ENCODE data around the gene HAUS7.

DNA sequence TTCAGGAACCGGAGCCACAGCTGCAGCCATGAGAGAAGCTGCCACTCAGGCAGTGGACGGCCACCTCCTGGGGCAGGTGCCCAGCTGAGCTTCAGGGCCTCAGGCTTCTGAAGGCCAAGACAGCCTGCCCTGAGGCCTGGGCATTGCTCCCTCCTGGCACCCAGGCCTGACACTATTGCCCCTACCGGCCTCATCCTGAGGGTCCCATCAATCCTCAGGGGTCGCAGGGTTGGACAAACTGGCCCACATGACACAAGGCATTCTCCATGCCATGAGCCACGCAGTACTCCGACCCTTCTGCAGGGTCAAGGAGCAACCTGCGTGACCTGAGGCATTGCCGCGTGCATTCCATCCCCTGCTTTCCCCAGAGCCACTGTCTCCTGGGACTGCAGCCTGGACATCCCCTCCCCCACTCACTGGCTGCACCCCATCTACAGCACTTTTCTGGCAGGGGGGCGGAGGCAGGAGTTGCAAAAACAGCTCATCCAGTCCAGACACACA, 62.1 kb downstream of the HAUS7 start:
- TF ChIP-seq, protein P1, sequence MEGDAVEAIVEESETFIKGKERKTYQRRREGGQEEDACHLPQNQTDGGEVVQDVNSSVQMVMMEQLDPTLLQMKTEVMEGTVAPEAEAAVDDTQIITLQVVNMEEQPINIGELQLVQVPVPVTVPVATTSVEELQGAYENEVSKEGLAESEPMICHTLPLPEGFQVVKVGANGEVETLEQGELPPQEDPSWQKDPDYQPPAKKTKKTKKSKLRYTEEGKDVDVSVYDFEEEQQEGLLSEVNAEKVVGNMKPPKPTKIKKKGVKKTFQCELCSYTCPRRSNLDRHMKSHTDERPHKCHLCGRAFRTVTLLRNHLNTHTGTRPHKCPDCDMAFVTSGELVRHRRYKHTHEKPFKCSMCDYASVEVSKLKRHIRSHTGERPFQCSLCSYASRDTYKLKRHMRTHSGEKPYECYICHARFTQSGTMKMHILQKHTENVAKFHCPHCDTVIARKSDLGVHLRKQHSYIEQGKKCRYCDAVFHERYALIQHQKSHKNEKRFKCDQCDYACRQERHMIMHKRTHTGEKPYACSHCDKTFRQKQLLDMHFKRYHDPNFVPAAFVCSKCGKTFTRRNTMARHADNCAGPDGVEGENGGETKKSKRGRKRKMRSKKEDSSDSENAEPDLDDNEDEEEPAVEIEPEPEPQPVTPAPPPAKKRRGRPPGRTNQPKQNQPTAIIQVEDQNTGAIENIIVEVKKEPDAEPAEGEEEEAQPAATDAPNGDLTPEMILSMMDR (IDR thresholded peaks at IDR 0.05), result no peak
- TF ChIP-seq POLR2AphosphoS5 (IDR thresholded peaks at IDR 0.05), result no peak
